ENCODE data around the gene INPP5A.

Gene INPP5A

DNA sequence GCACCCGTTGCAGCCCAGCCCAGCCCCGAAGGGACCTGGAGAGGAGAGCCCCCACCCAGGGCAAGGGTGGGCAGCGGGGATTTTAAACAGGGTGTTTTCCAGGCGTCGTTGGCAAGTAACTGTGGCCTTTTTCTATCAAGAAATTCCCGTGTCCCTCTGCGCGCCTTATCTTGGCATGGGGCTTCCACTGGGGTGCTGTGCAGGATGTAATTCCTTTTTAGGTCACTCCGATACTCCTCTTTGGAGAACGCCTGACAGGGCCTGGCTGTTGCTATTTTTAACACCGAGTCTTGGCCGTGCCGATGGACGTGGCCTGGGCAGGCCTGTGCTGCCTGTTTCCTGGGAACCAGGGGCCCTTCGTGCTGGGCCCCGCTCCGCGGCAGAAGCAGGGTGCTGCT lies 93.8 kb downstream of the INPP5A start:
- DNase-seq (ENCODE audit: low spot score): no peak
- in situ Hi-C loops (cut with MboI; ENCODE audit: low sequenced_read_pairs, unreplicated experiment): loop anchor here (25.0 kb wide), 1 partner anchor 419 kb away; no protein-coding TSS in a partner anchor
- TF ChIP-seq, protein P1, sequence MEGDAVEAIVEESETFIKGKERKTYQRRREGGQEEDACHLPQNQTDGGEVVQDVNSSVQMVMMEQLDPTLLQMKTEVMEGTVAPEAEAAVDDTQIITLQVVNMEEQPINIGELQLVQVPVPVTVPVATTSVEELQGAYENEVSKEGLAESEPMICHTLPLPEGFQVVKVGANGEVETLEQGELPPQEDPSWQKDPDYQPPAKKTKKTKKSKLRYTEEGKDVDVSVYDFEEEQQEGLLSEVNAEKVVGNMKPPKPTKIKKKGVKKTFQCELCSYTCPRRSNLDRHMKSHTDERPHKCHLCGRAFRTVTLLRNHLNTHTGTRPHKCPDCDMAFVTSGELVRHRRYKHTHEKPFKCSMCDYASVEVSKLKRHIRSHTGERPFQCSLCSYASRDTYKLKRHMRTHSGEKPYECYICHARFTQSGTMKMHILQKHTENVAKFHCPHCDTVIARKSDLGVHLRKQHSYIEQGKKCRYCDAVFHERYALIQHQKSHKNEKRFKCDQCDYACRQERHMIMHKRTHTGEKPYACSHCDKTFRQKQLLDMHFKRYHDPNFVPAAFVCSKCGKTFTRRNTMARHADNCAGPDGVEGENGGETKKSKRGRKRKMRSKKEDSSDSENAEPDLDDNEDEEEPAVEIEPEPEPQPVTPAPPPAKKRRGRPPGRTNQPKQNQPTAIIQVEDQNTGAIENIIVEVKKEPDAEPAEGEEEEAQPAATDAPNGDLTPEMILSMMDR (IDR thresholded peaks at IDR 0.05; ENCODE audit: borderline replicate concordance, control extremely low read depth, extremely low read depth, insufficient read depth, missing control alignments): no peak

DNA sequence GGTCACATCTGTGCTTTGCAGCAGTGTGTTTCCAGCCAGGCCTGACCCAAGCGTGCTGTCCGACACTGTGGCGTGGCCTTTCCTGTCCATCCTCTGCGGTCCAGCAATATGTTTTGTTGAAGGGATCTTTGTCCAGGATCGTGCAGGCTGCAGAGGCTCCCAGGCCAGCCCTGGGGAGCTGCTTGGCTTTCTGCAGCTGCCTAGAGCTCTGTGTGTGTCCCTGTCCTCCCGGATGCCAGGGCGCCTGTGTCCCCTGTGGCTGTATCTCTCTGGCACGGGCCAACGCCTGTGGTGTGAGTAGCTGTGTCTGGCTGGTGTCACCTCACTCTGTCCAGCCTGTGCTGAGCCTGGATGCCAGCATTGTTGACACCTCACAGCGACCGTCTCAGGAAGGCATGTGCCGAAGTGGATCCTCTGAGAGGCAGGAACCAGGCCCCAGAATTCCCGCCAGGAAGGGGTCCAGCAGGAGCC lies 94.5 kb downstream of the INPP5A start:
- in situ Hi-C loops (cut with MboI; ENCODE audit: low sequenced_read_pairs, unreplicated experiment): loop anchor here (25.0 kb wide), 1 partner anchor 420 kb away; no protein-coding TSS in a partner anchor
- TF ChIP-seq, protein P1 (IDR thresholded peaks at IDR 0.05; ENCODE audit: borderline replicate concordance, control extremely low read depth, extremely low read depth, insufficient read depth, missing control alignments): no peak
- no peak for DNase-seq (ENCODE audit: low spot score)

DNA sequence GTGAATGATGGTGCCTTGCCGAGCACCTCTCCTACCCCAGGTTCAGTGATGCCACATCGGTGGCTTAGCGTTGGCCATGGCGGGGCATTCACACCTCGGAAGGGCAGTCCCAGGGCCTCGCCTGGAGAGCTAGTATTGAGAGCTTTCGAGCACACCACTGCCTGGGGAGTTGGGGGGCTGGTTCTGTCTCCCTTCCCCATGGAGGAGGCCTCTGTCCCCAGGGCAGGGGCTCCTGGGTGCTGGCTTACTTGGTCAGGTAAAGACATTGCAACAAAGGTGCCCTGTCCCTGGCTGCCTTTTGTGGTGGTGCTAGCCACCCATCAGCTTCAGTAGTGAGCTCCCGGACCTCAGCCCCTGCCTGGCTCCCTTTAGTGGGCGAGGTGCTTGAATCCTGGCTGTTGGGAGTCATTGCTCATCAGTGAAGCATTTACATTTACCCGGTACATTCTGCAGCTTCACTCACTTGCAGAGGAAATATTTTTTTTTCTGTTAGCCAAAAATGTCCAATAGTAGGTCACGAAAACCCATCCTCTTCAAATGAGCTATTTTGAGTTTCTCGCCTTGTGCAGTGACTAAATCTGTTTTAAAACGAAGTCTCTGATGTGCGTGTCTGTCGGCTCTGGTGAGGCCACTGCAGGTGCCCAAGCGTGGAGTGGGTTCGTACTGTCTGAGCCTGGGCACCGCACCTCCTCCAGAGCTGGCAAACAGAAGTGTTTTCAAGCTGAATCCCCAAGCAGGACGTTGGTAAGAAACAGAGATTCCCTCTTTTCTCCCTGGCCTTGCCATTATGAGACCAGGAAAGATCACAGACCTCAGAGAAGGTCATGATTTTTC lies 95.5 kb downstream of the INPP5A start:
- in situ Hi-C loops (cut with MboI; ENCODE audit: low sequenced_read_pairs, unreplicated experiment): loop anchor here (25.0 kb wide), 1 partner anchor 421 kb away; no protein-coding TSS in a partner anchor
- no peak for DNase-seq (ENCODE audit: low spot score)

DNA sequence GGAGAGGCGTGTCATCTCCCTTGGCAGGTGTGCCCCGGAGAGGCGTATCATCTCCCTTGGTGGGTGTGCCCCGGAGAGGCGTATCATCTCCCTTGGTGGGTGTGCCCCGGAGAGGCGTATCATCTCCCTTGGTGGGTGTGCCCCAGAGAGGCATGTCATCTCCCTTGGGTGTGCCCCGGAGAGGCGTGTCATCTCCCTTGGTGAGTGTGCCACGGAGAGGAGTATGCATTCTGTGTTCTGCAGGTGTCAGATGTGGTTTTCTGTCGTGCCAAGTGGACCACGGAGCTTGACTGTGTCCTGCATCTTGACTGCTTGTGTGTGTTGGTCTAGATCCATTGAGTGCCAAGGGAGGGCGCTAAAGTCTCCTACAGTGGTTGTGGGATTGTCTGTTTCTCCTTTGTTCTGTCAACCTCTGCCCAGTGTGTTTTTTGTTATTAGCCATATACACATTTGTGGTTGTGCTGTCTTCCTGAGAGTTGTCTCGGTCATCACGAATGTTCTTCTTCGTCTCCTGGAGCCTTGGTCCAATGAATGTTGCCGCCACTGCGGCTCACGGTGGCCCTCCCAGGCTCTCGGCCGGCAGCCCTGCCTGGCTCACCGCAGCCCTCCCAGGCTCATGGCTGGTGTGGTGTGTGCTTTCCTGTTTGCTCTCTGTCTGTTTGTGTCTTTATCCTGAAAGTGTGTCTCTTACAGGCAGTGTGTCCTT lies 96.8 kb downstream of the INPP5A start:
- TF ChIP-seq, protein P1 (IDR thresholded peaks at IDR 0.05; ENCODE audit: borderline replicate concordance, control extremely low read depth, extremely low read depth, insufficient read depth, missing control alignments): no peak
- in situ Hi-C loops (cut with MboI; ENCODE audit: low sequenced_read_pairs, unreplicated experiment): loop anchor here (25.0 kb wide), 1 partner anchor 422 kb away; no protein-coding TSS in a partner anchor
- no peak for DNase-seq (ENCODE audit: low spot score)

More for the DNA sequence above, 95.5 kb downstream of the INPP5A start:
- TF ChIP-seq, protein P1 (IDR thresholded peaks at IDR 0.05; ENCODE audit: borderline replicate concordance, control extremely low read depth, extremely low read depth, insufficient read depth, missing control alignments): no peak

DNA sequence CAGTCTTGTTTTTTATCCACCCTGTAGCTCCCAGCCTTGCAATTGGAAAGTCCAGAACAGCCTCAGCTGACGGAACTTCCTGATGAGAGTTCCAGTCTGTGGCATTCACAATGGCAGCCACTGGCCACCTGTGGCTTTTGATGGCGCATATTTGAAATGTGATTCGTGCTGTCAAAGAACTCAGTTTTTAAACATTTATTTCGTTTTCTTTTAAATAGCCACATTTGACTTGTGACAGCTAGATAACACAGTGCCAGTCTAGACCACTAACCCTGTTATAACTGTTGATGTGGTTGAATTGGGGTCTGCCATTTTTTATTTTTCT lies 97.3 kb downstream of the INPP5A start:
- DNase-seq (ENCODE audit: low spot score): no peak
- in situ Hi-C loops (cut with MboI; ENCODE audit: low sequenced_read_pairs, unreplicated experiment): loop anchor here (5.0 to 25.0 kb wide), 2 partner anchors 178 to 423 kb away; no protein-coding TSS in a partner anchor
- TF ChIP-seq, protein P1 (IDR thresholded peaks at IDR 0.05; ENCODE audit: borderline replicate concordance, control extremely low read depth, extremely low read depth, insufficient read depth, missing control alignments): no peak

DNA sequence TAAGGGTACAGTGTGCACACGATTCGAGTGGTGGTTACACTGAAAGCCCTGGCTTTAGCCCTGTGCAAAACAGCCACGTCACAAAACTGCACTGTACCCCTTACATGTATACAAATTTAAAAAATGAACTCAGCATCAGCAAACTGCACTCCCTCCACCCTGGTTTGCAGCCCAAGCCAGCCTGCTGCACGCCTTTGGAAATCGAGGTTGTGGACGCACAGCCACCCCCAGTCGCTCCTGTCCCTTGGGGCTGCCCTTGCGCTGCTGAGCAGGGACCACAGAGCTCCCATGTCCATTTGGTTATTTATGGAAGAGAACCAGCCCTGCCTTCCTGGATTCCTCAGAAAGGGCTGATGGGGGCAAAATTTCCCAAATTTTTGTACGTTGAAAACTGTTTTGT lies 98.8 kb downstream of the INPP5A start:
- in situ Hi-C loops (cut with MboI; ENCODE audit: low sequenced_read_pairs, unreplicated experiment): loop anchor here (5.0 to 25.0 kb wide), 2 partner anchors 179 to 424 kb away; no protein-coding TSS in a partner anchor
- TF ChIP-seq, protein P1 (IDR thresholded peaks at IDR 0.05; ENCODE audit: borderline replicate concordance, control extremely low read depth, extremely low read depth, insufficient read depth, missing control alignments): no peak

More for the DNA sequence above, 98.8 kb downstream of the INPP5A start:
- no peak for DNase-seq (ENCODE audit: low spot score)

All from GM13976 (cell line).